ENCODE results near the gene UCK2. TPM values are rescaled to one million over a fixed set of nuclear protein-coding genes. Genes with fewer than 3 reads are reported as not detected.

The UCK2 gene
- total RNA-seq, 1 experiment from 2014 or later = 77.9 TPM

GRCh38 chr1:165885305-165885694 lies 57.9 kb downstream of the UCK2 start:
- Mint-ChIP-seq H3K36me3 (ENCODE audit: insufficient read depth in 1 of 3, low read depth in 3 of 3) (peaks cover 6 to 18% (median 13%) of the 10 kb centered on the region in 3 experiments; a peak in 6 of 7 replicates), H3K9me3 (no peaks in the 10 kb centered on the region), H3K27me3 (ENCODE audit: low read depth) (no peaks in the 10 kb centered on the region), H3K27ac (no peak overlapping the region; a peak in 1 of 7 replicates), H3K4me1 (peaks cover 23 to 26% of the 10 kb centered on the region in 2 experiments), H3K4me3 (no peak overlapping the region)
- no peaks in the 10 kb centered on the region for H4K20me1 ChIP-seq (ENCODE audit: control insufficient read depth, insufficient read depth, insufficient read length)
- no peak overlapping the region for H3T11ph ChIP-seq (ENCODE audit: low read length)
- H3K79me1 ChIP-seq (ENCODE audit: insufficient read depth, low read depth, low read length, poor library complexity, severe bottlenecking) = peaks cover 5% of the 10 kb centered on the region
- no peak overlapping the region for H2BK20ac ChIP-seq (ENCODE audit: low read depth, low read length, poor library complexity, severe bottlenecking)
- H3K4ac ChIP-seq (ENCODE audit: low read depth, low read length) = no peak overlapping the region
- no peak overlapping the region for H2AFZ ChIP-seq (ENCODE audit: low read length)
- no peak overlapping the region for H3K4me2 ChIP-seq (ENCODE audit: insufficient read depth, insufficient read length, low read length)
- WGBS (ENCODE audit: extremely low coverage, insufficient read length, low lambda C conversion rate) = no CpG with 5 or more reads among the region's 3 CpGs
- TF ChIP-seq CTCF (conservative IDR thresholded peaks at IDR 0.05) = no peak
- no peak overlapping the region for H2BK5ac ChIP-seq (ENCODE audit: insufficient read length, low read length)
- no peak overlapping the region for H3K27ac ChIP-seq (ENCODE audit: insufficient read length, low read depth, low read length)
- H4K5ac ChIP-seq (ENCODE audit: insufficient read length, low read depth, low read length) = no peak overlapping the region
- no peak overlapping the region for H3K14ac ChIP-seq (ENCODE audit: insufficient read depth, low read length)
- no peak overlapping the region for H2BK15ac ChIP-seq (ENCODE audit: low read depth, low read length)
- no peak overlapping the region for H2BK12ac ChIP-seq (ENCODE audit: insufficient read length, low read depth, low read length)
- no peak for DNase-seq
- no peak overlapping the region for H4K8ac ChIP-seq (replicated peaks; ENCODE audit: insufficient read length, low read depth, low read length)
- no peaks in the 10 kb centered on the region for H3K23me2 ChIP-seq (ENCODE audit: insufficient read length, low read depth, low read length, poor library complexity, severe bottlenecking)
- H2AK5ac ChIP-seq (ENCODE audit: insufficient read length, low read length) = no peak overlapping the region
- H3K9ac ChIP-seq (ENCODE audit: extremely low read depth, insufficient read length, low read length) = no peak overlapping the region
- H2BK120ac ChIP-seq (ENCODE audit: low read depth, low read length, poor library complexity, severe bottlenecking) = no peak overlapping the region
- H3K9me3 ChIP-seq (ENCODE audit: control insufficient read depth, low read depth, low read length) = no peaks in the 10 kb centered on the region
- no peak overlapping the region for H3K18ac ChIP-seq (ENCODE audit: insufficient read length, low read depth, low read length)
- peaks cover 38% of the 10 kb centered on the region; the same call in 1 of the 2 replicates for H3K79me2 ChIP-seq (ENCODE audit: insufficient read depth, low read length)
- no peak overlapping the region for H3K56ac ChIP-seq (ENCODE audit: insufficient read length, low read depth, low read length)
- H4K91ac ChIP-seq (ENCODE audit: insufficient read length, low read depth, low read length) = no peak overlapping the region
- H3K27me3 ChIP-seq (ENCODE audit: insufficient read depth, low read length) = no peaks in the 10 kb centered on the region
- H3K23ac ChIP-seq (ENCODE audit: insufficient read length, low read depth, low read length) = no peak overlapping the region
- peaks cover 7% of the 10 kb centered on the region; the same call in 1 of the 2 replicates for H3K4me1 ChIP-seq (ENCODE audit: insufficient read depth, low read length)
